Cerebellar nuclear complex (tissue), 1 donor: ENCODE data around the gene GRM2.

Experiments
- DNase-seq, 2 experiments: peaks; one replicate each; lab custom pipeline; 2025; lab: John Stamatoyannopoulos, UW

Gene GRM2

DNA sequence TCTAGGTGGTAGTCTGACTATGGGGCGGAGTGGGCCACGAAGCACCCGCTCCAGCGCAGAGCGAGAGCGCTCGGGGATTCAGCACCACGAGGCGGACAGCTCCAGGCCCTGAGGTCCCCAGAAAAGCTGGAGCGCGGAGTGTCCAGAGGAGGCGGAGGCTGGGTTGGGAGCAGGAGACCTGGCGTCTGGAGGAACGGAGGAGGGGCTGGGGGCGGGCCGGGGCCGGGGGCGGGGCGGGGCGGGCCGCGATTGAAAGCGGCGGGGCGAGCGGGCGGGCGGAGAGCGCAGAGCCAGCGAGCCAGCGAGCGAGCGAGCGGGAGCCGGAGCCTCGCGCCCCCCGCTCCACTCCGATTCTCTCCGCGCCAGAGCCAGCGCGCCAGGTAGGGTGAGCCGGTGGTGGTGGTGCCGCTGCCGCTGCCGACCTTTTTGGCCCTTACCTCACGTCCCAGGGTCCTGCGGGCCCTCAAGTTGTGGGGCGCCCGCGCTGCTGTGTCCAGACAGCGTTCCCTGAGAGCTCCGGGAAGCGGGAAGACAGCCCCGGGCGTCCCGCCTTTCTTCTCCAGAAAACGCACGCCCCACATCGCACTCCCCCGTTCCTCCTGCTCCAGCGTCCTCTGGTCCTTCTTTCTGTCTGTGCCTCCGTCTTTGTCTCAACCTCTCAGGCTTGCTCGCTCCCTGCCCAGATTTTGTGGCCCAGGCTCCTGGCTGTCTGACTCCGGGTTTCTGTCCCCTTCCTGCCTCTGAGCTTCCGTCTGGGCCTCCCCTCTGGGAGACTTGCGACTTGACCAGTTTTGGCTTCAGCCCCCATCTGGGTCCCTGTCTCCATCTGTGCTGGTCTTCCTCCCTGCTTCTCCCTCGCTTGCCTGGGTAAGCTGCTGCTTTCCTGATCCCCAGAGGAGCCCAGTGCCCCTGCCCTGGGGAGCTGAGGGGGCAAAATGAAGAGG is at the start of gene GRM2:
TSS of gene GRM2 (plus strand) at position 281 of the 944 bp plus-strand sequence. CDS start 1,916 bp downstream, outside the sequence.
- no peak for DNase-seq

DNA sequence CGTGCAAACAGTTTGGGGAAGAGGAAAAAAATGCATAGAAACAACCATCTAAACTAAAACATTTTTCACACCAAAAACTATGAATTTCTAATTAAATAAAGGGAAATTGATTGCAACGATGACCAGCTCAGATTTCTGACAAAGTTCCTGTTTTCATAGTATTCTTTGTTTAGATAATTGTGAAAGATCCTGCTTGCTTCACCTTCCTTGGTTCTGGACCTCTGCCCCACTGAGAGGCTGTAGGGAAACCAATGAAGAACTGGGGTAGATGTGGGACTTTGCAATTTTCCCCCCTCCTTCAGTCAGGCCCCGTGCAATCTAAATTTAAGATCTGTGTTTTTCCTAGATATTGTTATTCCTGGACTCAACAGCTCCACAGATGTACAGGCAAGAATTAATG is 49.6 kb upstream of the GRM2 start:
- DNase-seq = no peak

DNA sequence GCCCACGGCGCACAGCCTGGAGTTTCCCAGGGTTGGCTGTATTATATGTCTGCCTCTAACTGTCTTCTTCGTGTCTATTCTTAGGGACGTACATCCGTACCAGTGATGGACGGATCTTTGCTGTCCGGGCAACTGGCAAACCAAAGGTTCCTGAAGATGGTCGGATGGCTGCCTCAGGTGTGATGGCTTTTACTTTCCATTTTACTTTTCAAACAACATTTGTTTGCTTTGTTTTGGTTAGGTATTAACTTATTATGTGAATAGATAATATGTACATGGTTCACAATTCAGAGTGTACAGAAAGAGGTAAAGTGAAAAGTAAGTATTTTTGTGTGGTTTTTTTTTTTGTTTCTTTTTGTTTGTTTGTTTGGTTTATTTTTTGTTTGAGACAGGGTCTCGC is 46.9 kb upstream of the GRM2 start:
- DNase-seq = no peak

DNA sequence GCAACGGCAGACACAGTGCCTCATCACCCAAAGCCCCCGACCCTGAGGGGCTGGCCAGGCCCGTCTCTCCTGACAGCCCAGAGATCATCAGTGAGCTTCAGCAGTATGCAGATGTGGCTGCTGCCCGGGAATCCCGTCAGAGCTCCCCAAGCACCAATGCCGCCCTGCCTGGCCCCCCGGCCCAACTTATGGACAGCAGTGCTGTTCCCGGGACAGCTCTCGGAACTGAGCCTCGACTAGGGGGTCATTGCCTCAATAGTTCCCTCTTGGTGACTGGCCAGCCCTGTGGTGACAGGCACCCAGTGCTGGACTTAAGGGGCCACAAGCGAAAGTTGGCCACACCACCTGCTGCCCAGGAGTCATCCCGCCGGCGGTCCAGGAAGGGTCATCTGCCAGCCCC is 44.4 kb upstream of the GRM2 start:
- DNase-seq = no peak

DNA sequence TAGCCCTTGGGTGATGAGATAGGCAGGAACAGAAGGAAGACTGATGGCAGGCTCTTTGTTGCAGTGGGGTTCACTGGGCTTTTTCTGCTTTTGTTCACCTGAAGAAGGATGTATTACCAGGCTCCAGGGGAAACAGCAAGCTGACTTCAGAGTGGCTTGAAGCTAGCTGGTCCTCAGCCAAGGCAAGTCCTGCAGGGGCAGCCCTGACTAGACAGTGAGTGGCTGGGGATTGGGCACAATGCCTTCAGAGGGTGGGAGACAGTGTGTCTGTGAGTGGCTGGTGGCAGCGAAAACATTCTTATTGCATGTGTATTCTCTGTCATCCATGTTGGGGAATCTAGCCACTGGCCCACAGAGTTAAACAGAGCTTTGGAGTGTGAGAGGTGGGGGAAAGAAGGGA is 38.1 kb upstream of the GRM2 start:
- DNase-seq = no peak

DNA sequence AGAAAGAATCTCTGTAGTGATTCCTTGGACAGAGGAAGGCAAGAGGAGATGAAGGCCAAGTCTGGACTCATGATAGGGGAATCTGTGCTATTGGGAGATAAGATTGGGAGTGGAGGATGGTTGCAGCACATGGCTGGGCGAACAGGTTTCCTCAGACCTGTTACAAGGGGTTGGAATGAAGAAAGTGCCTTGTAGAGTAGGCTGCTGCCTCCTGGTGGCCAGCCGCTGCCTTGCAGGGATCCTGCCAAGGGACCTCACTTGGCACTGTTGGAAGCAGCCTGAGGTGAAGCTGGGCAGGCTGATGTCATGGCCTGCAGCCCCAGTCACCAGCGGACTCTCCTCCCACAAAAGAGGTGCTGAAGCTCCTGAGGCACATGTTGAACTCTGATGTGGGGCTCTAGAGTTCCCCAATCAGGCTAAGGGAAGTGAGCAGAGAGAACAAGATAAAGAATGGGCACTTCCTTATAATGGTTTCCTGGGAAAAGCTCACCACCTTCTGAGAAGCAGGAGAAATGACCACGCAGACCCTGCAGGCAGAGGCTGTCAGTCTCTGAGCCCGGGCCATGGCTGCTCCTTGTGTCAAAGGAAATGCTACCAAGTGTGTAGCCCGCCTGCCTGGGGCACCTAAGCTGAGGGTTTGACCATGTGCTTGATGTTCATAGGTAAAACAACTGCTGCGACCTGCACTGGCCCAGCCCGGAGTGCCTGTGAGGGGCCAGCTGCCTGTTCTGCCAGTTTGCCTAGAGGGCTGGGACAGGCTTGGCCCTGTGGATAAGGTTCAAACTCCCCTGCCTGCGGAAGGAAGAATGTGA is 37.4 kb upstream of the GRM2 start:
- peak in 1 of 2 experiments; percentile 51 for DNase-seq

DNA sequence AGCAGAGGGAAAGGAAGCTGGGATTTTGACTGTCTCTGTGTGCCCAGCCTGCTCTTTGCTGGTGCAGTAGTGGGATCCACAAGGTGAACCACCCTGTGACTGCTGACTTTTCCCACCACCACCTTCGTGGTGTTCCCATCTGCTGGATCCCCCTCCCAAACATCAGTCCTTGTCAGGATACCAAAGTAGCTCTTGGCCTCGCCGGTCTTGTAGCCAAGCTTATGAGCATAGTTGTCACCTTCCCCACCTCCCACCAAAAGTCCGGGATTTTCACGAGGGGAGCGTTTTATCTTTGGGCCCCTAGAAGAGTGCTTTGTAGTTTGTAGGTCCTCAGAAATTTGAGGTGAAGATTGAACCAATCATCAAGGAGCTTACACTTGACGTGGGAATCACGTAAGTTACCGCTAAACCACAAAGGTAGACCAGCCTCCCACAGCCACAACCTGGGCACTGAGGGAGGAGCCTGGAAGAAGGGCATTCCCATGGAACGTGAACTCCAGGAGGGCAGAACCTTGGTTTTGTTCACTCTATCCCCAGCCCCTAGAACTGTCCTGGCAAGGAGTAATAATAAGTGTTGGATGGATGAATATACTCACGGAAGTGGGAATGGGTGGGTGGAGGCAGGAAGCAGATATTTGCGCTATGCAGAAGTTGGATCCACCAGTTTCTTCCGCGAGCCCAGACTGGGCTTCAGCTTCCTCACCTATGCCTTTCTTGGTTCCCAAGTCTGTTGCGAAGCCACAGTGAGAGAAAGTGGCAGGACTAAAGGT is 36.6 kb upstream of the GRM2 start:
- no peak for DNase-seq

DNA sequence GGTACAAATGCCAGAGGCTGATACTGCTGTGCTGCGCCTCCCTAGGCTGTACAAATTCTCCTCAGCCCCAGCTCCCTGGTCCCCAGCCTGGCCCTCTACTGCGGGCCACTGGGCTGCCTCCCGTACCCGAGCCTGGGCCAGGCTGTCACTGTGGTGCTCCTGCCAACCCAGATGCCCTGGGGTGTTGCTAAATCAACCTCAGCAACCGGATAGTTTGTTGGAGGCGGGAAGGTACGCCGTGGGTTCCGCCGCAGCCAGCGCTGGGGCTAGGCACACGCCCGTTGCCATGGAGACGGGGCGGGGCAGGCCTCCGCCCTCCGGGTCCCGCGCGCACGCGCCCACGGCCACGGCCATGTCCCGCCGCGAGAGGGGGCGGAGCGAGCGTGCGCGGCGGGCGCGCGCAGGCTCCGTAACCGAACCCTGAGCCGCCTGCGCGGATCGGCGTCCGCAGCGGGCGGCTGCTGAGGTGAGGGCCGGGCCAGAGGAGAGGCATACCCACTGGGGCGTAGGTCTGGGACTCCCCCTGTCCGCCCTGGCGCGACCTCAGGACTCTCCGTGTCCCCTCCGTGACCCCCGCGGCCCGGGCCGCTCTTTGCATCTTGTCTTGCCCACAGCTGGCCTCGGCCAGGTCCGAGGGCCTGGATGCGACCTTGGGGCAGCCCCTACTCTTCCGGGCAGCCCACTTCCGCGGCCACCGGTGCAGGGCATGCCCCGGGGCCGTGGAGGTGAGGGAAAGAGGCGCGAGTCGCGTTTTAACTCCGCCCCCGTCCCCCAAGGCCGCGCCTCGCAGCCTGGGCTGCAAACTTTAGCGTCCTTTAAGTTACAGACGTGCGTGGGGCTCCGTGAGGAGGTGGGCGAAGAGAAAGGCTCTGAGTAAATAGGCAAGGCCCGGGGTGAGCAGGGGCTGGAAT is 35.8 kb upstream of the GRM2 start, which contains the start of gene TEX264:
TSS of gene TEX264 (plus strand) at position 430 of the 911 bp plus-strand sequence. CDS start 3,053 bp downstream, outside the sequence.
- DNase-seq = peak in 1 of 2 experiments; percentile 48

DNA sequence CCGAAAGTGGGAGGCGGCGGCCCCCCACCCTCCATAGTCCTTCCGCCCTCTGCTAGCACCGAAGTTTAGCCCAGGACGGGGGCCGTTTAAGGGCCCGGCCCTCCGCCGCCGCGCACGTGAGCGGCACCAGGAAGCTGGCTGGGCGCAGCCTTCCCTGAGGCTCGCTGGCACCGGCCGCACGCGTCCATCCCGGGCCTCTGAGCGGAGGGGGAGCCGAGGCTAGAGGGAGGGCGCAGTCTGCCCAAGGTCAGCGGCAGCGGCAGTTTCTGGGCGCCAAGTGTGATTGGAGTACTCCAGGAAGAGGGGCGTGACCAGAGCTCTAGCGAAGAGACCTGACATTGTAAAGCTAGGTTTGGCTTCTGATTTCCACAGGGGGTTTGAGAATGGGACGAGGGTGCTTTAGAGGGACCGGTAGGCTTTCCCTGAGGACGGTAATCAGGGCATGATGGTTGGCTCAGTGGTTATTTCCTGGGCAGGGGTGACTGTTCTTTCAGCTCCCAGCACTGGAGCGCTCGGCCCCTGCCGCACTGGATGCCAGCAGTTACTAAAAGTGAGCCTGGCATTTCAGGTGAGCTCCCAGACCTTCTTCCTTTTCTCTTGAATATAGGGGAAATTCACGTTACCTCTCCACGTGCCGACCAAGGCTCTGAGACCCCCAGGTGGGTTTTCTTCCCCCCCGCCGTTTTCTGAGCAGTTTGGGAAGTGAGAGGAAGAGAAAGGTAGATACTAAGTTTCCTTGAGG is 35.0 kb upstream of the GRM2 start:
- DNase-seq = no peak

DNA sequence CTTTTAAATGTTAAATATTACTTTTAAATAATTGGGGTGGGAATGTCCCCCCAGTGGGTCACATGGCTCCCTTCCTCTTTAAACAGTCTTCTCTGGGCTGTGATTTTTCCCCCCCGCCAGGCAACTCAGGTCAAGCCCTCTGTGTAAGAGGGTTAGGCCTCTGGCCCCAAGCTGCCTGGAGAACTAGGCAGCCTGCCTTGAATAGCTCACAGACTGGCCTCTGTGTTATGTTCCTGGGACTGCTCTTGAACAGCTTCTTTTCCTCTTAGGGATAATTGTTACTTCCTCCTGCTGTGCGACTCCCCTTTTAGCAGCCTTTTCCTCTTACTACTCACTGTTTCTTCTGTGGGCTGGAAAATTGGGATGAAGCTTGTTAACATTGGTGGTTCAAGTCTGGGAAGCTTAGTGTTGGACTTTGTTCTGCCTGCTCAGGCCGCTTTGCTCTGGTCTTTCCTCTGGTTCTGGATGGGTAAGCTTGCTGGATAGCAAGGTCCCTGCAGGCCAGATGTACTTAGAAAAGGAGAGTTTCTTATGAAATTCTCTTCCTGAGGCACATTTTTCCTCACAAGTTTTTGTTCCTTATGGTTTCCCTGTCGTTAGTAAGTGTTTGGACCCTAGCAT is 33.6 kb upstream of the GRM2 start:
- no peak for DNase-seq

DNA sequence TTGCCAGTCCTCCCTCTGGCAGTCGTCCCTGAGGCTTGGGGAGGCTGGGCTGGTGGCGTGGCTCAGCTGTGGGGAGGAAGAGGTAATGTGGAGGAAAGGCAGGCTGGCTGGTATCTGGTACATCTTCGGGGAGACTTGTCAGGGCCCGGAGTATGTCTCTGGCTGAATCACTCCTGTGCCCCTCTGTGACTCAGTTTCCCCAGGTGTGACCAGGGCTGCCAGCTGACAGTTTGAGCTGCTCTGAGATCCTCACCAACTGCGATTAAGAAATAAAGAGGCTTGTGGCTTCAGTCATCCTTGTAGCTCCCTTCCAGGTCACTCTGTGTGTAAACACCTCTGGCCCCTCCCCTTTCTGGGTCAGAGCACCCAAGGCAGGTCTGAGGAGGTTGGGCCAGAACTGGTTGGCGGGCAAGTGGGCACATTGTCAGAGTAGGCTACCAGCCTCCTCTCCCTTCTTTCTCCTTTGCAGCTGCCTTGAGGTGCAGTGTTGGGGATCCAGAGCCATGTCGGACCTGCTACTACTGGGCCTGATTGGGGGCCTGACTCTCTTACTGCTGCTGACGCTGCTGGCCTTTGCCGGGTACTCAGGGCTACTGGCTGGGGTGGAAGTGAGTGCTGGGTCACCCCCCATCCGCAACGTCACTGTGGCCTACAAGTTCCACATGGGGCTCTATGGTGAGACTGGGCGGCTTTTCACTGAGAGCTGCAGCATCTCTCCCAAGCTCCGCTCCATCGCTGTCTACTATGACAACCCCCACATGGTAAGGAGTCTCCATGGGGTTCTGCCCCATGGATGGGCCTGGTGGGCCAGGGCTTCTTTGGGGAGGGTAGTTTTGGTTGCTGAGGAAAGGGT is 32.8 kb upstream of the GRM2 start:
- DNase-seq = no peak

DNA sequence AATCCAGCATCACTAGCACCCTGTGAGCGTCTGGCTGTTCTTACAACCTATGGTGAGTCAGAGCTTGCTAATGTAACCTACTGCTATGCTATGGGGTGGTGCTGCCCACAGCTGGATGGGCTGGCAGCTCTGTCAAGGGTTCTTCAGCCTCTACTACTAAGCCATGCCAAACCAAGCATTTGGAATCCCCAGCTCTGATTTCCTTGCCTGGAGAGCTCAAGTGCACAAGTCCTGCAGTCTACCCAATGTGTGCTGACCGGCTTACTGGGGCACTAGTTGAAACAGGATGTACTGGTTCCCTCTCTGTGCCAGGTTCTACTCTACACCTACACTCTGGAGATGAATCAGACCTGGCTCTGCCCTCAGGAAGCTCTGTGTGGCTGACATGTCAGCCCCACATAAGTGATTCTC is 31.7 kb upstream of the GRM2 start:
- DNase-seq = no peak

DNA sequence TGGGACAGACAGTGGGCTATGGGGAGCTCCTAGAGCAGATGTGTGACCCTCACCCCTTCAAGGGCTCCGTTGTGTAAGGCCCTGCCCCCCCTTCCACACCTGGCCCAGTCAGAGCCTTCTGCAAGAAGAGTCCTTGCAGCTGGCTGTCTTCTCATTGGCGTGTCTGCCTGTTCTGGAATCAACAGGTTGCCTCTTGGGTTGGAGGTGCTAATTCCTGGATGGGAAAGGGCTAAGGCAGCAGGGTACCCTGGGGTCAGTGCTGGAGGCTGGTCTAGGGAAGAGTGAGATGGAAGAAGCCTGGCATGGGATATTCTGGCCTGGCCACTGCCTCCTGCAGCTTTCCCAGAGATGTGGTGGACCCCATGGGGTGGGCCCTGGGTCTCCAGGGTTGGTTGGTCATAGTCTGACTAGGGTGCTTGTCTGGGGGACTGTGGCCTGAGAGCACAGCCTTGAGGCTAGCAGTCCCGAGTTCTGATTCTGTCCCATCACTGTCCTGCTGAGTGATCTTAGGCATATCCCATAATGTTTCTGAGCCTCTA is 30.7 kb upstream of the GRM2 start:
- DNase-seq = no peak

DNA sequence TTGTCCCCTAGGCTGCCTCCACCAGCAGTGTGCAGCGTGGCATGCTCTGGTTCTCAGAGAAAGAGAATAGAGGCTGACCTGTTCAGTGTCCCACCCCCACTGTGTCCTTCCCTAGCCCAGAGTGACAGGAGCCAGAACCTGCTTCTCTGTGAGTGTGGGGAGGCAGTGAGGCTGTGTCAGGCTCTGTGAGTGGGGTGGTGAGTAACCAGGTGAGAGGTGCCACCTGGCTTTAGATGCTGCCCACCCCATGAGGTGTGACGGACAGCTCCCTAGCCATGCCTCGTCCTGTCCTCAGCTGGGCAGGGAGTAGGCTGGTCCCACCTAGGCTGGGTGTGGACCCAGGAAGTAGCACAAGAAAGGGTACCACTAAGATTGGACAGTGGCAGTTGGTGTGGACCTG is 29.5 kb upstream of the GRM2 start:
- no peak for DNase-seq

DNA sequence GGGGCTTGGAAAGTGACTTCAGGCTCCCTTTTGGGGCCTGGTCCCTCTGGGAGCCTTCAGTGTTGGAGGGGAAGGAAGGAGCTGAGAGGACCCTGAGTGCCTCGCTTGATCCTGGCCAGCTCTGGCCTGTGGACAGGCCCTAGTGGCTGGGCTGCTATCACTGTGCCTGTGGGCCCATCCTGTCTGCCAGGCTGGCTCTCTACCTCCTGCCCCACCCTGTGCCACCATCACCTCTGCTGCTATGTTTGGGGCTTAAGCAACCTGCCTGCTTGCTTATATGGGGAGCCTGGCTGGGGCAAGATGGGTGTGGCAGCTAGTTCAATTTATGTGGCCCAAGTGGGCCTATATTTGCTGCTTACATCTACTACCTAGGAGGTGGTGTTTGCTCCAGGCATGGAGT is 28.7 kb upstream of the GRM2 start:
- no peak for DNase-seq

DNA sequence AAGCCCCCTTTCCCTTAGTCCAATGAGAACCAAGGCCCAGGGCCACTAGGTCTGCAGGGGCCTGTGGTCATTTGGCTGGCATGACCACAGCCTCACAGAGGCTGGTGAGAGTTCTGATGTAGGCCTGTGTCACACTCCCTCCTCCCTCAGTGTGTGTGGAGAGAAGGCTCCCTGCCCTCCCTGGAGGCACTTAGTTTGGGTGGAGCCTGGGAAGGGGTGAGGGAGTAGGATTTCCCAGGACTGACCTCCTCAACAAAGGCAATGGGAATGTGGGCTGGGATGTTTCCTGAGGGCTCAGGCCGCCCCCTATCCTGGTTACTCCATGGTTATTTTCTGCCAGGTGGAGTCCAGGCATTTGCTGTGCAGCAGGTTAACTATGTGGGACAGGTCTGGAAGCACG is 28.2 kb upstream of the GRM2 start:
- no peak for DNase-seq

DNA sequence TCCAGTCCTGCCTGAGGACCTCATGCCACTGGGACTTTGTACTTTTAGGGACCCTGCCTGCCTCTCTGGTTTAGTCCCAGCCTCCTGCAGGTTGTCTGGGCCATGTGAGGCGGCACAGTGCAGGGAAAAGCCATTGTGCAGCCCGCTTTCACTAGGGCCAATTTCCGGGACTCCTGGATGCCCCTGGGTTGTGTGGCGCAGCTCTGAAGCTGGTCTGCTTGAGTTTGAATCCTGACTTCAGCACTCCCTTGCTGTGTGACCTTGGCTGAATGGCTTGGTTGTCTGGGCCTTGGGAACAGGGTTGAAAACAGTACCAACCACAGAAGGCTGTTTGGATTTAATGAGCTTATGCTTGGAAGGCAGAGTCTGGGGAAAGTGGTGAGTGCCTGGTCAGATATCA is 27.6 kb upstream of the GRM2 start:
- no peak for DNase-seq

DNA sequence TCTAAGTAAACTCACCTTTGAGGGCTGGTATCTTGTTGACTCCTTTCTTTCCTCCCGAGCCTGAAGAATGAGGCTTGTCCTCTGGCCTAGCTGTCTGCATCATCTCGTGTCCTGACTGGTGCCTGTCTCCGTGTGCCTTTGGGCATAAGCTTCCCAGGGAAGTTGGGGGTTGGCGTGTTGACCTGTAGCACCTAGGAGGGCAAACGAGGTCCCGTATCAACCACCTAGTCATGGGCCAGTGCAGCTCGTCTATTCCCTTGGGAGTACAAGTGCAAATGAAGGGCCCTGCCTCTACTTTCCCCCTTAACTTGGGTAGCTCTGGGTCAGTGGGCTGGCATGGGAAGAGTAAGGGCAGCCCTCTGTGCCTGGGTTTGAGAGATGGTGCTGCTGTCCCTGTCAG is 27.1 kb upstream of the GRM2 start:
- no peak for DNase-seq

DNA sequence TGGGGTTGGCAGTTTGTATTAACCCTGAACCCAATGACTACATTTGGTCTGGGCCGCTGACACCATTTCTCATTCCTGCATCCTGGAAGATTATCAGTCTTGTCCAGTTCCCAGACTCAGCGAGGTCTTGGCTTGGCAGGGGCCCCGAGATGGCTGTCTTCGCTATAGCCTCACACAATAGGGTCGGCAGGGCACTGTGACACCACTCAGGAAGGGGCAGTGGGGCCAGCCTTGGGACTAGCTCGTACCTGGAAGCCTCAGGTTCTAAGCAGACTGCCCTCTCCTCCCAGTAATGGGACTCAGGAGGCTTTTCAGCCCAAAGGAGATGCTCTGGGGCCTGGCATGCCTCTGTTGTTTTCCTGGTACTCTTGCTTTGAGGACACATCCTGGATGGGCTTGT is 26.7 kb upstream of the GRM2 start:
- no peak for DNase-seq
